HG03378 (cell line): ENCODE results near the gene CHRNA1.

ENCODE experiments used
- ATAC-seq: cut with Tn5 transposase; IDR thresholded peaks from one replicate; pipeline ENCODE4 v1.9.1; 2021; ENCODE audit warnings: mild to moderate bottlenecking, moderate library complexity; ENCODE audit not compliant: unreplicated experiment

The CHRNA1 gene

DNA sequence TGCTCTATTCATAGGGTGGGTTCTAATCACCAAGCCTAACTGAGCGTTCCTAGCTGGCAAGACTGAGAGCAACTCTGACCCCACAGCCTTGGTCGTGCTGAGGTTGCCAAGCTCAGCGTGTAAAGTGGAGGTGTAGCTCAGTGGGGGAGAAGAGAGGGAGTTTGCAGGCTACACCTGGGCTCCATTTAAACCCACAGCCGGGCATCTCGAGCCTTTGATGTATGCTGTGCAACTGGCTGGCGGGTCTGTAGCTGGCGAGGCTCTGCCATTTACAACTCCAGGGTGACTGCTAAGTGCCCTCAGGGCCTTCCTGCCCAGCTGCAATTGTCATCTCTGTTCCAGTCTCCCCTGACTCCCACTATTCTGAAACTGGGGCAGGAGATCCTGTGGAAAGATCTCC lies 20.0 kb upstream of the CHRNA1 start:
- ATAC-seq, result no peak

DNA sequence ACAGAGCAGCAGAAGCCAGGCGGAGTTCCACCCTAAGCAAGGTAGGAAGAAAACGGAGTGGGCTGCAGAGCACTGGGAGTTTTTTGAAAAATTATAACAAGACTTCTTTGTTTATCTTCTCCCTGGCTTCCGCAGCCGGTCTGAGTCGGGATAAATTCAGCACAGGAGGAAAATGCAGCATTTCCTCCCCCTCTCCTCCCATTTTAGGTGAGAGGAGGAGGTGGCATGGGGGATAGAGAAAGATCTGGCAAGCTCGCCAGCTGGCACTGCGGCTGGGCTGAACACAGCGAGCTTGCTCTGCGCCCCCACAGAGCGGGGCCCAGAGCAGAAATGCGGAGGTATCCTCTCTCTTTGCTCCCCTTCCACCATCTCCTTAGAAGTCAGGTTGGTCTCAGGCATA lies 17.7 kb upstream of the CHRNA1 start:
- ATAC-seq, result no peak

DNA sequence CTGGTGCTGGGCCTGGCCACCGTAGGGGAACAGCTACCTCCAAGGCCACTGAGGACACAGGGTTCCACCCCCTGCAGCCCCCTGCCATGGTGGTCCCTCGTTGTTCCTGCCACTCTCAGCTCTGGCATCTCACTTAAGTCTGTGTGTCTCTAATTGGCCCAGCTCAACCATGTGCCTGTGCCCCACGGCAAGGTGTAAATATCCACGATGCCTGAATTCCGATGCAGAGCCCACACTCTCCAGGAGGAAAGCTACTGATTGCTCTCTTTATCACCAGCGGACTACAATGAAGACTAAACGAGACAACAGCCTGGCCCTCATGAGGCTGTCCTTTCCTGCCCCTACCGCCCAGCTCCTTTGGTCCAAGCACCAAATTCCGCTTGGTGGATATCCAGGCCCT lies 17.0 kb upstream of the CHRNA1 start:
- ATAC-seq, result no peak

DNA sequence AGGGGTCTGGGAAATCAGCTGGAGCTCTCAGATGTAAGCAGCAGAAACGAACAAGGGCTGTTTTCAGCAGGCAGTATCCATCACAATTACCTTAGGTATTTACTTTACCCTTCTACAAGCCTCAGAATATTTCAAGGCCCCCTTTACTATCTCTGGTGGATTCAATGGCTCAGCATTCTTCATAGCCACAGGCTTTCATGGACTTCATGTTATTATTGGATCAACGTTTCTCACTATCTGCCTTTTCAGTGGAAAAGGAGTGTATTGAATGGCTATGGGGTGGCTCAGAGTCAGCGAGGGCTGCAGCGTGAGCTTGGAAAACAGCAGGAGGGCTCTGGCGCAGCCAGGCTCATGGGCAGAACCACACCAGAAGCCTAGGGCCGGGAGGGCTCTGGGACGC lies 16.6 kb upstream of the CHRNA1 start:
- no peak for ATAC-seq

DNA sequence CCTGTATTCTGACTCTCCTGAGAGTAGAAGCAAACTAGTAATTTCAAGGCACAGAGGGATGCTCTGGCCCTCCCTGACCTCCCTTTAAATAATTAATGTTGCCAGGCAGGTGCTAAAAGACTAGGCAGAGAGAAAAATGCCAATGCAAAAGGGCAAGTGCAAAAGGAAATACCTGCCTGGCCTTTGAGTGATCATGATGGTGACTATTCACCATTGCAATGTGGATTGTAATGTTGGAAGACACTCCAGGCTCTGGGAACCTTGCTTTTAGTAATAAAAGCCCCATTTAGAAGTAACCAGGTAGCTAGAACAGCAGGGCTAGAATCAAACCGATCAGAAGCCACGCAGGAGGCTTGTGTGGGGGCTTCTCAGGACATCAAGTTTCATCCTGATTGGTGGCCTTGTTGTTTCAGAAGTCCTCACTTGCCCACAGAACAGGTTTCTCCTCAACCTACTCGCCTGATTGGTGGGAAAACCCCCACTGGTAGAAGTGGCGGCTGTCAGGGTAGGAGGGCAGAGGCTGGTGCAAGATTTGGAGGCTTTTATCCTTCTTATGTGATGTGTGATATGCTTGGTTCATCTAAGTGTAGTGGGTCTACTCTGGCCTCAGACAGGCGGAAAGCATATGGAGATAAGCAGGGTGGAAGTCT lies 16.0 kb upstream of the CHRNA1 start:
- ATAC-seq, result no peak

DNA sequence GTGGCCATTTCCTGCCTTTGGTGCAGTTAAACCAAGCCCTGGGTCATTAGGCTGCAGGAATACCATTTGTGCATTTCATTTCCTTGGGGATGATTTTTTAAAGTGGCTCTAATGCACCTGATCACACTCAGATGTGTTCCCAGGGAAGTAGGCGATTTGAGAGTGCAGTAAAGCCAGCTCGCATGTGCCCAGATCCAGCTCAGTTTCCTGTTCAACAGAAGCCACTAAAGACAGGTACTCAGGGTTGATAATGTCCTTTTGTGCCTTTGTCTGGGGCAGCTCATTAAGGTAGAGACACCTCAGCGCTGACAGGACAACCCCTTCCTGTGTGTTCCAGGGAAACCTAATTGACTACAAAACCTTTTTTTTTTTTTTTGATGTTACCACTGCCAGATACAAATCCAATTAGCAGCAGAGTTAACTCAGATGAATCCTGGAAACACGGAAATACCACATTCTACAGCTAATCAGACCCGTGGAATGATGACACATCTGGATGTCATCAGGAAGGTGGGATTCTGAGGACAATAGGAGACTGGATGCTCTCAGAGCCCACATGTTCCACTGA lies 15.2 kb upstream of the CHRNA1 start:
- ATAC-seq, result no peak

DNA sequence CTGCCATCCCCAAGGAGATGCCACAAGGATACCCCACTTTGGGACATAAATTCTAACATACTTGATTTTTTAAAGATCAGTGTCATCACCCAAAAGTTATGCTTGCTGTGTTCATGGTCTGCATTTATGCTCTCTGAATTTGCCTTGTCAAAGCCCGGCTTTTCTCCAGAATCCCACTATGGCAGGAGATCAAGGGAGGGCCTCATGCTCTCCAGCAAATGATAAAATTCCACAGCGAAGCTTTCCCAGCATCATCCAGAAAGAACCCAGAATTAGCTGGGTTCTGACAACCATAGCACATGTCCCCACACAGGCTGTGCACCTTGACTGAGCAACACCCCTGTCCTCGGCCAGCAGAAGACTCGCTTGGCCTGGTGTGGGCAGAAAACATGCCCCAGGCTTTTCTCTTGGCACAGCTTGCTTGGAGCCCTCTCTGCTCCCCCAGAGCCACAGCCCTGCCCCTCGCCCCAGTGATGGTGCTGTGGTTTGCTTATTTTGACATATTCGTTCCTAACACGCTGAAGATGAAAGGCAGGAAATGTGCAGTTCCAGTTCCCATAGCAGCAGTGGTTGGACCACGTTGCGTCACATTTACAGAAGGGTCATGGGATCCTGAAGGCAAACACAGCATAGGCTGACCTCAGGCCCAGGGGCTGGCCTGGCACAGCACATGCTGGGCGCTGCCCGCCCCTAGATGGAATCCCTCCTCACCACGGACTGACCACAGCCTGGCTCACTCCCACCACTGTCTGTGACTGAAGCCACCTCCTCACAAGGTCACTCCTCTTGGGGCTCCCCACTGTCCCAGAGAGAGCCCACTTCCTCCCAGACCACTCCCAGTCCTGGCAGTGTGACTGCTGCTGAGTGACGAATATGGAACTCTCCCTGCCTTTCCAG lies 14.1 kb upstream of the CHRNA1 start:
- ATAC-seq, result peak; percentile 75

DNA sequence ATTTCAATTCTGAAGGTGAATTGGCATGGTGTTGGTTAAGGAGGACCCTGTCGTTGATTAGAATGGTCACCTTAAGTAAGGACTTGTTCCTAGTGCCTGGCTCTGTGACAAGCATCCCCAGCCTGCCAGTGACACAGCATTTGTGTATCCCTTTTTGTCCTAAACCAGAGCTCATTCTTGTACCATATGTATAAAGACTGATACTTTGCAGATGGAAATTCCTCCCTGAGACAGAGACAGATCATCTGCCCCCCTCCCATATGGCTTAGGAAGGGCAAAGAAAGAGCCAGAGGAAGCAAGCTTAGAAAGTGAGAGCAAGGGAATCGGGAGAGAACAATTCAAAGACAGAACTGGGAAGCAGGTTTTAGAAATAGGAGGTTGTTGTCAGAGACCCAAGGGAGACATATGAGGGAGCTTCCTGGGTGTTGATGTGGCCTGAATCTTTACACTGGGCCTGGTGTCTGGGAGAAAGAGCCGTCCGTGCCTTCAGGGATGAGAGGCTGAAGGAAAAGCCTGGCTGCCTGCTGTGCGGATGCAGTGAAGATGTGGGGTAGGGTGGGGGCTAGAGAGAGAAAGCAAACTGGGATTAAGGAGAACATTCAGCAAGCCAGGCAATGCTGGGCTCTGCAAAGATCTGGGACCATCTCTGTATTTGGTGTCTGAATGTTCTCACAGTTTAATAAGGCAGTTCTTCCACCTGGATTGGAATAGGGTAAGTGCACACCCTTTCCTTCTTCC lies 13.2 kb upstream of the CHRNA1 start:
- ATAC-seq, result no peak

DNA sequence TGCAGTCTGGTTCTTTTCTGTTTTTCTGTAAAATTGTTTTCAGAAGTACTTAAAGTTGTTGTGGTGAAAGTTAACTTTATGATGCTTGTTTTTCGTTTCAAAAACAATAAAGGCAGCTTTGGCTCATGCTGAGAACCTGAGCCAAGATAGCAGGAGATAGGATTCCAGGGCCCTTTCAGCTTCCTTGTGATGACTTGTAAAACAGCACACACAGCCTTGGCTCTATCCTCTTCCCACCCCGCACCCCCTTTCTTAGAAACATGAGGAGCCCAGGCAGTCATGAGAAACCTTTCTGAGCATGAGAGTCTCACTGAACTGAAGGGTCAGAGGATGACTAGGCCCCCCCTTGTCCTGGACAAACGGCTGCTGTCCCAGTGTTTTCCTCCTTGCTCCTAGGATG lies 12.4 kb upstream of the CHRNA1 start:
- ATAC-seq, result no peak

DNA sequence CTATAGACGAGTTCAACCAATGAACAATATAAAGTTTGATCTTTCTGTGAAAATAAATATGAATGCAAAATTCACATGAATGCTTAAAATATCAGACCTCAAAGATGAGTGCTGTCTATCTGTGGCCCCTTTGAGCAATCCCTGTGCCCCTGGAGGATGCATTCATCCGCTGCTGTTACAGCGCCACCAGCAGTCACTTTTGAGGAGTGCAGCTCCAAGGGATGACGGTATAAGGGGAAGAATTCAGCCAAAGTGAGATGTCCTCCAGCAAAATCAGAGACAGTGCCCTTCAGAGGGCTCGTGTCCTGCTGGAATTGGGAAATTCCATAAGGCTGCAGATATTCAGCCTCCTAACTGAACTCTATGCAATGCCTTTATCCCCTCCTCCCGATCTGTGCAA lies 12.0 kb upstream of the CHRNA1 start:
- ATAC-seq, result no peak

DNA sequence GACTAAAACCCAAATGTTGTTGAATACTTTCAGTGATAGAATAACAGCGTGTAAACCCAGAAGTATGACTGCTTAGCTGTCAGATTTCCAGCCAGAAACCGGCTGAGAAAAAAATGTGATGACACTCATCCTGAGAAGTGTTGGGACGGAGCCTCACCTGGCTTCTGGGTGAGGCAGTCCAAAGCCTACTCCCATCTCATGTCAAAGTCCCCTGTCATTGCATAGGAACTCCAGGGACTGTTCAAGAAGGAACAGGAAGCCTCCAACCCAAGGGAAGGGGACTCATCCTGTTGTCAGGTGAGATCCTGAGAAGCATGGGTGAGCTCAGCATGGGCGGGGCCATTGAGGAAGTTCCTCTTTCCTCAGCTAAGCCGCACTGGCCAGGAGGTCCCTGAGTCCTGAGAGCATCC lies 11.3 kb upstream of the CHRNA1 start:
- no peak for ATAC-seq

DNA sequence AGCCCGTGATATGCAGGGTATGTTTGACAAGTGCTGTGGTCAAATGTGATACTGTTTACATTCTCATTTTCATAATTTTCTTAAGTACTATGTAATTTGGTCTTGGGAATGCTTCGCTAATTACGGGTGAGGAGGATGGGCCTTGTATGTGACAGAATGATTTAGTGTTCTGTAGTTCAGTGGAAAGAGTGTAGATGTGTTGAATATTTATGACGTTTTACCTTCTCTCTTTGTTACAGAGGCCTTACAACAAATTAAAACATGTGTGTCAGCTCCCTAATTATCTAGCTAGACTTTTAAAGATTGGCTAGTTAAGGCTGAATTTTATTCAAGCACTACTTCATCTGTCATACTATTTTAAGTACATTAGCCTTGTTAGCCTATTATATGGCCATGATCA lies 10.6 kb upstream of the CHRNA1 start:
- no peak for ATAC-seq

DNA sequence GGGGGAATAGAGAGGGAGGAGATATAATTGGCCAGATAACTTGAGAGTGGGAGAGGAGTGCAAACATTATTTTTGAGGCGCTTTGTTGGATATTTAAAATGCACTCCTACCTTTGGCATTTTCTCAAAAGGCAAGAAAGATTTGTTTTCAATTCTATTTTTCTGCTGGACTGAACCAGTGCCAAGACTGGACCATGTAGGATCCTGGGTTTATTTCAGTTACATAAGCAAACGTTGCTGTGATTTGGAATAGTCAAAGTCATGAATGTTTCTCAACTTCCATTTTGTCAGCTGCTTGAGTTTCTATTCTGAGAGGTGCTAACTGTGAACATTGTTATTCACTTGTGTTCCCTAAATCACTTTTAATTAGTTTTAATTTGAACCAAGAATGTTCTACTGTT lies 8.9 kb upstream of the CHRNA1 start:
- no peak for ATAC-seq

DNA sequence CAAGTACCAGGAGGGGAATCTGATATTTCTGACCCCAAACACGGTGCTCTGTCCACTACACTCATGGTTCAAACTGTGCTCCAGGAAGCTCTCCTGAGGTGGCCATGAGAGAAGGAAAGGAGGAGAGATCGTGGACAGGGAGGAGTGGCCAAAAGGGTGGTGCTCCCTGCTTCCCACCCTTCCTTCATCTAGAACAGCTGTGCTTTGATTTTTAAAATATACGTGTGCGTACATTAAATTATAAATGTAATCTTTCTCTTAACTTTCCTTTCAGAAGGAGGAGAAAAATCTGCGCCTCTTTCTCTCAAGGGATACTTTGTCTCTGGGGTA lies 8.2 kb upstream of the CHRNA1 start:
- no peak for ATAC-seq

DNA sequence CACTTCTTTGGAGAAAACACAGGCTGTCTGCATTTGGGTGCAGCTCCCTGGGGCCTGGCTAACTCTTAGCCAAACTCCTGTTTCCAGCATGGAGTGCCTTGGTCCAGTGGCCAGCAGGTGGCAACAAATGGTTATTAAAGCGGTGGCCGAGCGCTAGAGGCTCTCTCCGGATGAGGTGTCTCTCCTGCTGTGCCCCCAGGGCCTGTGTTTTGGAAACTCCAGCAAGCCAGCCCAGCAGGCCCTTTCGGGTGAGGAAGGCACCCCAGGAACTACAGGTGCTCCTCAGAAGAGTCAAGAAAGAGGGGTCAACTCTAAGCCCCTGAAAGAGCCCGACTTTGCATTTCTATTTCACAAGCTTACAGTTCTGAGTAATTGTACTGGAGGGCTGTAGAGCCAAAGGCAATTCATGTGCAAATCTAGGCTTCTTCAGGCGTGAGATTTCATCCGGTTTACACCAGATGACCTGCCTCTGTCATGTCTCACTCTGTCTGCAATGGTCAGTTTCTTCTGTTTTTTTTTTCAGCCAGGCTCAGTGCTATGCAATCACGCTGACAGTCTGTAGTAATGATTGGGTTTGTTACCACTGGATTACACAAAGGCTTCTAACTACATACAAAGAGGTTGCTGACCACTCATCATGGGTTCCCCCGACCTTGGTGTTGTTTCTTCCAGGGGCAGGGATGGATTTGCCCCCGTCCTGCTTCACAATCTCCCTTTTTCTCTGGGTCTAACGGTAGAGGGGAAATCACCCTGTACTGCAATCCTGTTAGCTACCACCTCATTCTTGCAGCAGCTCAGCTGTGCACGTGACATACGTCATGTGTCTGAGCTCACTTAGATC lies 7.6 kb upstream of the CHRNA1 start:
- peak; percentile 70 for ATAC-seq

DNA sequence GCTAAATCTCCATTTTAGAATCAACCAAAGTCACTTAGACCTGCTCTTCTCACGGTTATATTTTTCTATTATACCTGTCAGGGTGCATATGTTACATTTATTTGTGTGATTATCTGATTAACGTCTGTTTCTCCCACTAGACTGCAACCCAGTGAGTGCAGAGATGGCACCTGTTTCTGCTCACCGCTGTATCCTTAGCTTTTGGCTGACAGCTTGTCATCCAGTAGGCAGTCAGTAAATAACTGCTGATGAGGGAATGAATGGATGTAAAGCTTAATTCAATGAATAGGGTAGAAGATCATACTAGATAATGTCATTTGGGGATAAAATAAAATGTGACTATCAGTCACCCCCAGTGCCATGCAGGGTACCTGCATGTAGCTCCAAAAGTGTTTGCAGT lies 6.9 kb upstream of the CHRNA1 start:
- ATAC-seq, result no peak

DNA sequence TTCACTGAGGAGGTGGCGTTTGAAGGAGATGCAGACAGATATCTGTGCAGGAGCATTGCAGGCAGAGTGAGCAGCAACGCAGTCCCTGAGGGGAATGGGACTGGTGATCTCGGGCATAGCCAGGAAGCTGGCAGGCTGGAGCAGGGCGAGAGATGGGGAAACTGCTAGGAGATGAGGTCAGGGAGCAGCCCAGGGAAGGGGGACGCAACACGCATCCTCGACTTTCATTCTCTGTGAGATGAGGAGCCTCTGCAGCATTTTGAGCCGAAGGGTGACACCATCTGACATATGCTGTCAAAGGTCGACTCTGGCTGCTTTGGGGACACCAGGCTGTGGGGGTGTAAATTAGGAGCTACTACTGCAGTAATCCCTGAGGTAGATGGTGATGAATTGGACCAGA lies 4.3 kb upstream of the CHRNA1 start:
- no peak for ATAC-seq

DNA sequence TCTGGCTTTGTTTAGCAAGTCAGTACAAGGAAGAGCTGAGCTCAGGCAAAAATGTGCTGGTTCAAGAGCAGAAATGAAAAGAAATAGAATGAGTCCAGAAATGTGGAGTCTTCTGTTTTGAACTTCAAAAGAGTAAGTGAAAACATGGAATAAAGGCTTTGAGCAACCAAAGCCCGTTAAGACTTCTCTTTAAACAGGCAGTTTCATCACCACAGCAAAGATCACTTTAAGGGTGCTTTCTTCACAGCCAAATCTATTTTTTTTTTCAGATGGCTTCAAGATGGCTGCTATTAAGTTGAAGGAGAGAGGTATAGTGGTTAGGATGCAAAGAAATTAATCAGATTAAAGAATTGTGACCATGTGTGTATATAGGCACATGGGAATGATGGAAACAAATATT lies 2.0 kb upstream of the CHRNA1 start:
- no peak for ATAC-seq

DNA sequence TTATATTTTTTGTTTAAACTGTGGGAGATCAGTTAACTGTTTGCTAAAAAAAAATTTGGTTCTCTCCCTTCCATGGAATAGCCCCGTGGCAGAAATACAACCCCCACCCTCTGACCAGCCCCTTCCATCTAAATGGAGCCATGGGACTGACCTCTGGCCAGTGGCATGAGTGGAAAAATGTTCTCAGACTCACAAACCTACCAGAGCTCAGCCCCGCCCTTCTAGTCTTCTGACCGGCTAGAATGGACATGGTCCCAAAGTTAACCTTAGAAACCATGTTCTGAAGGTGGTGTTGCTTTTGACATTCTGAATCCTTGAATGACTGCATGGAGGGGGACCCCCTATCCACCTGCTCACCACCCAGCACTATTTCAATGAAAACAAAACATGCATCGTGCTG lies 1.3 kb upstream of the CHRNA1 start:
- ATAC-seq, result no peak

DNA sequence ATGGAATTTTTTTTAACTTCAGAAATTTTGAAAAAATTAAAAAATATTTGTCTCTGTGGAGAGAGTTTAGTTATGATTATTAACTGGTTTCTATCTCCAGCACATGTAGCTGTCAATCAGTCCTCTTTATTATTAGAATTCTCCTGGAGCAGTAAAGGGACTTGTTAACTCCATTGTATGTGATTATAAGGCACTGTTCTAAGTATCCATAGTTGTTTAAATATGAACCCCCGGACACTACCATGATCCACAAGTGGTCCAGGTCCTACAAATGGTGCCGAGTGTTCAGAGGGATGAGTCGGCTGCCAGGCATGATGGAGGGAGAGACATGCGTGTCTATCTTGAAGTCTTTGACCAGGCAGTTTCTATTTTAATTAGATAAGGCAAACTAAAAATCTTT lies 492 bp downstream of the CHRNA1 start:
- no peak for ATAC-seq

DNA sequence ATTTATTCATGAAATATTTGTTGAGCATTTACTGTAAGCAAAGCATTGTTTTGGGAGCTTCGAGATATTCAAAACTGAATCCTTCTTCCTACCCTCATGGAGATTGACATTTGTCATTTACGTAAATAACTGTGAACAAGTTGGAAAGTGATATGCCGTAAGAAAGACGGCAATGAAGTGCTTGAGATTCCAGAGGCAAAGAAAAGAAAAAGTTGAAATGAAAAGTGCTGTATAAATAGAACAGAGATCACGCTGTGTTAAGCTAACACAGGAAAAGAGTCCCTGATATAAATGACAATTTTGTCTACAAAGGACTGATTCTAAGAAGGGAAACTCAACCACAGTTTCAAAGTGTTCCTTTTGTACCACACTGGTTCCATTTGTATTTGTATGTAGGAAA lies 1.8 kb downstream of the CHRNA1 start:
- no peak for ATAC-seq
